K562 (cell line): Measurements from ENCODE around the gene ST3GAL3. TPM values are rescaled to one million over a fixed set of nuclear protein-coding genes. Genes with fewer than 3 reads are reported as not detected.

Experiments
- CCAR2 ChIP-seq: fragments of 200-400 bp; formaldehyde crosslinking; IDR thresholded peaks from 2 replicates; pipeline ENCODE4 v1.6.1; 2017; ENCODE audit warnings: mild to moderate bottlenecking, low read depth, low read length
- GATAD2A ChIP-seq: fragments of 450-650 bp; IDR thresholded peaks from 2 replicates; pipeline ENCODE4 v1.6.1; 2017
- LEF1 ChIP-seq: fragments of 450-650 bp; IDR thresholded peaks from 2 replicates; pipeline ENCODE4 v1.6.1; 2016; ENCODE audit warnings: mild to moderate bottlenecking
- MAFK ChIP-seq: IDR thresholded peaks from 2 replicates; pipeline ENCODE4 v1.6.1; 2011; ENCODE audit warnings: low read length, improper control_type of control experiment
- MAX ChIP-seq: sonication (generic); formaldehyde crosslinking; IDR thresholded peaks from 2 replicates; pipeline ENCODE4 v1.9.0; 2022; ENCODE audit warnings: mild to moderate bottlenecking, missing genetic modification reagents
- MXD1 ChIP-seq: fragments of 250-450 bp; sonication (Bioruptor Pico); IDR thresholded peaks from 2 replicates; pipeline ENCODE4 v1.8.0; 2021; ENCODE audit warnings: borderline replicate concordance, mild to moderate bottlenecking, moderate library complexity; ENCODE audit not compliant: poor library complexity, severe bottlenecking
- NR2C1 ChIP-seq, 2 experiments: fragments of 450-650 bp; IDR thresholded peaks; 2 replicates each; pipeline ENCODE4 v1.6.1; 2017; ENCODE audit warnings: mild to moderate bottlenecking in 2 of 2, antibody characterized with exemption in 1 of 2, inconsistent platforms in 1 of 2, missing compliant biosample characterization in 1 of 2, missing genetic modification characterization in 1 of 2
- SAP30 ChIP-seq: fragments of 200-600 bp; sonication (generic); IDR thresholded peaks from 2 replicates; pipeline ENCODE4 v1.6.1; 2012; ENCODE audit warnings: borderline replicate concordance, low read depth, mild to moderate bottlenecking, moderate library complexity, low read length, control low read depth, inconsistent platforms; ENCODE audit not compliant: insufficient read depth, poor library complexity, severe bottlenecking
- ZBTB40 ChIP-seq, 2 experiments: fragments of 450-650 bp in 1 of 2; sonication (generic) in 1 of 2; formaldehyde crosslinking in 1 of 2; IDR thresholded peaks; 2 replicates each; pipeline versions ENCODE4 v1.7.1 to v1.9.0; 2016 to 2022; ENCODE audit warnings: inconsistent platforms in 1 of 2, mild to moderate bottlenecking in 1 of 2, missing genetic modification reagents in 1 of 2
- ZNF740 ChIP-seq, 3 experiments: fragments of 200-800 bp in 1 of 3; sonication (Bioruptor generic) in 1 of 3; sonication (generic) in 1 of 3; formaldehyde crosslinking in 1 of 3; IDR thresholded peaks; 2 replicates each; pipeline versions ENCODE4 v1.6.1 to v1.8.0; 2016 to 2022; ENCODE audit warnings: mild to moderate bottlenecking in 2 of 3, missing compliant biosample characterization in 2 of 3, missing genetic modification characterization in 2 of 3, missing genetic modification reagents in 1 of 3
- ZNF780A ChIP-seq: fragments of 250-450 bp; sonication (Bioruptor Pico); IDR thresholded peaks from 2 replicates; pipeline ENCODE4 v1.5.0; 2021; ENCODE audit warnings: mild to moderate bottlenecking
- polyA plus RNA-seq, 8 experiments: library from polyadenylated mRNA; depleted of rRNA in 4 of 8; stranded (reverse) in 5 of 8; unstranded in 3 of 8; fragments of >200 nt; fragmentation: Nextera tagmentation in 2 of 8; fragmentation: Illumina TruSeq in 1 of 8; extraction: Ambion mirVana in 2 of 8; extraction: Trizol in 1 of 8; gene quantifications; 2 replicates each; pipeline versions ENCODE4 v1.2.1 to v1.2.3, GENCODE V29; 2011 to 2014; ENCODE audit warnings: inconsistent platforms in 1 of 8, missing spikeins in 1 of 8
- total RNA-seq, 7 experiments: library from RNA; depleted of rRNA in 6 of 7; stranded (reverse); fragments of >200 nt in 6 of 7; fragmentation: Illumina TruSeq in 2 of 7; extraction: Trizol in 2 of 7; gene quantifications; 2 replicates each; pipeline versions ENCODE4 v1.2.1 to v1.2.3, GENCODE V29; 2011 to 2021; ENCODE audit warnings: low replicate concordance in 1 of 7

The ST3GAL3 gene
- total and polyA plus RNA-seq, 9 of the 15 experiments (the other 6 are each of a cell fraction or from before 2014, with no cell fraction given) = 1.2 to 18.9 (median 11.0) TPM

- no peak for TF ChIP-seq SAP30
- TF ChIP-seq CCAR2 = no peak
- 0 out of 2 replicates have a peak, but pooled peaks have one; percentile 22 for TF ChIP-seq ZBTB40 (IDR thresholded peaks at IDR 0.05)
- TF ChIP-seq ZBTB40 (CRISPR knock-in tag; IDR thresholded peaks at IDR 0.05) = peak; percentile 48; the same call in 1 of the 2 replicates
- no peak for TF ChIP-seq MAFK
- no peak for TF ChIP-seq NR2C1 (IDR thresholded peaks at IDR 0.05)
- TF ChIP-seq NR2C1 (tag; IDR thresholded peaks at IDR 0.05) = 0 out of 2 replicates have a peak, but pooled peaks have one; percentile 43
- no peak for TF ChIP-seq ZNF780A (CRISPR knock-in tag)
- no peak for TF ChIP-seq GATAD2A
- TF ChIP-seq MAX (CRISPR knock-in tag) = 0 out of 2 replicates have a peak, but pooled peaks have one; percentile 26
- no peak for TF ChIP-seq ZNF740 (CRISPR knock-in tag; IDR thresholded peaks at IDR 0.05)
- no peak for TF ChIP-seq ZNF740 (tag; IDR thresholded peaks at IDR 0.05)
- no peak for TF ChIP-seq MXD1
- TF ChIP-seq LEF1 = no peak
These were observed 261.1 kb downstream of the ST3GAL3 start (continued) for GRCh38 chr1:43968348-43968948.
